Naive B cell (primary cell): ENCODE data around the gene MPG. TPM values are rescaled to one million over a fixed set of nuclear protein-coding genes. Genes with fewer than 3 reads are reported as not detected.

Experiments
- ATAC-seq, 2 donors: fragments of 150-1000 bp; cut with Tn5 transposase; 2 replicates each; pipeline ENCODE4 v1.10.0; 2021; ENCODE audit warnings: low read depth in 2 of 2, mild to moderate bottlenecking in 2 of 2, moderate library complexity in 2 of 2
- DNase-seq: peaks from one replicate; pipeline ENCODE4 v3.0.0; 2022
- H3K27ac Mint-ChIP-seq, 6 donors: one replicate each; pipeline ENCODE4 v1.8.0; 2020 to 2022; ENCODE audit warnings: mild to moderate bottlenecking in 6 of 6, mixed read lengths in 6 of 6, moderate library complexity in 5 of 6, inconsistent platforms in 2 of 6
- H3K27me3 Mint-ChIP-seq, 3 donors: one replicate each; pipeline ENCODE4 v1.8.0; 2021 to 2022; ENCODE audit warnings: mixed read lengths in 3 of 3, mild to moderate bottlenecking in 1 of 3
- H3K36me3 Mint-ChIP-seq, 2 donors: one replicate each; pipeline ENCODE4 v1.8.0; 2020 to 2022; ENCODE audit warnings: mixed read lengths in 2 of 2, inconsistent platforms in 1 of 2, mild to moderate bottlenecking in 1 of 2
- H3K4me1 Mint-ChIP-seq, 3 donors: one replicate each; pipeline ENCODE4 v1.8.0; 2020 to 2022; ENCODE audit warnings: mixed read lengths in 3 of 3, inconsistent platforms in 1 of 3, mild to moderate bottlenecking in 1 of 3, moderate library complexity in 1 of 3
- H3K4me3 Mint-ChIP-seq, 8 donors: one replicate each; pipeline ENCODE4 v1.8.0; 2020 to 2022; ENCODE audit warnings: mild to moderate bottlenecking in 8 of 8, mixed read lengths in 8 of 8, moderate library complexity in 8 of 8, inconsistent platforms in 2 of 8
- H3K9me3 Mint-ChIP-seq, 7 donors: one replicate each; pipeline ENCODE4 v1.8.0; 2020 to 2022; ENCODE audit warnings: mixed read lengths in 7 of 7, mild to moderate bottlenecking in 5 of 7, inconsistent platforms in 2 of 7, moderate library complexity in 1 of 7
- polyA plus RNA-seq, 6 donors: library from polyadenylated mRNA; unstranded; fragments of 300-500 nt; fragmentation: Illumina TruSeq; gene quantifications; one replicate each; pipeline ENCODE4 v1.2.3, GENCODE V29; 2021; ENCODE audit warnings: low read depth in 6 of 6

Gene MPG
- polyA plus RNA-seq, 6 donors from 2014 or later, result 81.3 to 119 (median 84.6) TPM

DNA sequence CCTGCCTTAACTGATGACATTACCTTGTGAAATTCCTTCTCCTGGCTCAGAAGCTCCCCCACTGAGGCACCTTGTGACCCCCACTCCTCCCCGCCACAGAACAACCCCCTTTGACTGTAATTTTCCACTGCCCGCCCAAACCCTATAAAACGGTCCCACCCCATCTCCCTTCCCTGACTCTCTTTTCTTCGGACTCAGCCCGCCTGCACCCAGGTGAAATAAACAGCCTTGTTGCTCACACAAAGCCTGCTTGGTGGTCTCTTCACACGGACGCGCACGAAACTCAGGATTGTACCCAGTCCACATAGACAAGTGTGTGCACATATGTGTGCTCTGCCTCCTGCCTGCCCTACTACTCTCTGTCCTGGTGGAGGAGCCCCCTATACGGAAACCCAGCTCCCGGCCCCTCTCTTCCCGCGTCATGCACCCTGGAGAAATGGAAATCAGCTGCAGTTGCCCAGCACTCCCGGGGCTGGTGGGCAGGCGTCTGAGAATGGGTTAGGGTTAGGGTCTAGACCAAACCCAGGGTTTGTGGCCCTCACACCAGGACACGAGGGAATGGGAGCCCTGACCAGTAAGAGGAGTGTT, 3.2 kb upstream of the MPG start:
- Mint-ChIP-seq H3K36me3 (no peaks in the 10 kb centered on the region), H3K27me3 (peaks cover 9 to 38% (median 33%) of the 10 kb centered on the region in 3 donors), H3K4me3 (peak overlapping the region in 4 of 8 donors; percentile 38 to 75 (median 68)), H3K4me1 (peaks cover 27 to 37% (median 34%) of the 10 kb centered on the region in 3 donors), H3K27ac (no peak overlapping the region), H3K9me3 (peaks cover 0 to 2% (median 0%) of the 10 kb centered on the region in 7 donors)
- DNase-seq, result no peak
- no peak for ATAC-seq

DNA sequence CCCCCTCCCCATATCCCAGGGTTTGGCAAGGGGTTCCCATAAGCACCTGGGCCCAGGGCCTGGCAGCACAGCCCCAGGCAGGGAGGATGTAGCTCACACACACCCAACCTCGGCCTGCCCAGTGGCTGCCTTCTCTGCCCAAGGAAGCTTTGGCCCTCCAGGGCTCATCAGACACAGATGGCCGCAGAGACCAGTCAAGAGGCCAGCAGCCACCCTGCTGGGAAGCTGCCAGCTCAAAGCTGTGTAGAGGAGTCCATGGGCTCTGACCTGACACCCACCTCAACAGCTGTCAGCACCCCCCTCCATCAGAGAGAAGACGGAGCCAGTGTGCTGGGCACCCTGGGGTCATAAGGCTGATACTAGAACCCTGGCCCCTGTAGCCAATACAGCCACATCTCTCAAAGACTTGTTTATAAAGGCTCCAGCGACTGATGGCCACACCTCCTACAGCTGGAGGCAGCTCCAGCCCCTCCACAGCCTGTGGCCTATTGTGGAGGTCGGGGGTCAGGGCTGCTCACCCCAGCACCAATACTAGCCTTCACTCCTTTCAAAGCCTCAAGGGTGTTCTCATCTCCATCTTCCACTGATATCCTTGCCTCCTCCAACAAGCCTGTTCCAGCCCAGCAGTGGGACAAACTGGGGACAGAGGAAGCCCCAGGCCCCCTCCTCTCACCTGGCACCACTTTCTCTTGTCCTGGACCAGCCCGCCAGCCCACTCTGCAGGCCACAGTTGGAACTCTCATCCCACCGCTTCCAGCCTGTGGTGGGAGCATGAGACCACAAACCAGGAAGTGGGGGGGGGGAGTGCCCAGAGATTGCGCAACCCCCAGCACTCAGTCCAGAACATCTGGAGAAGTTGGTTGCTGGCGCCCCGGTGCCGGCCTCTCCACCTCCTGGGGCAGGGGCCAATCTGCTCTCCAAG, 2.2 kb upstream of the MPG start:
- H3K9me3 Mint-ChIP-seq, result peaks cover 0 to 2% (median 0%) of the 10 kb centered on the region in 7 donors
- H3K4me3 Mint-ChIP-seq, result peak overlapping the region in 7 of 8 donors; percentile 78 to 92 (median 87)
- DNase-seq (no peak), ATAC-seq (no peak)
- peaks cover 9 to 33% (median 27%) of the 10 kb centered on the region in 3 donors for H3K27me3 Mint-ChIP-seq
- peaks cover 27 to 41% (median 38%) of the 10 kb centered on the region in 3 donors for H3K4me1 Mint-ChIP-seq
- H3K27ac Mint-ChIP-seq, result peak overlapping the region in 2 of 6 donors; percentile 51 to 61
- no peaks in the 10 kb centered on the region for H3K36me3 Mint-ChIP-seq

DNA sequence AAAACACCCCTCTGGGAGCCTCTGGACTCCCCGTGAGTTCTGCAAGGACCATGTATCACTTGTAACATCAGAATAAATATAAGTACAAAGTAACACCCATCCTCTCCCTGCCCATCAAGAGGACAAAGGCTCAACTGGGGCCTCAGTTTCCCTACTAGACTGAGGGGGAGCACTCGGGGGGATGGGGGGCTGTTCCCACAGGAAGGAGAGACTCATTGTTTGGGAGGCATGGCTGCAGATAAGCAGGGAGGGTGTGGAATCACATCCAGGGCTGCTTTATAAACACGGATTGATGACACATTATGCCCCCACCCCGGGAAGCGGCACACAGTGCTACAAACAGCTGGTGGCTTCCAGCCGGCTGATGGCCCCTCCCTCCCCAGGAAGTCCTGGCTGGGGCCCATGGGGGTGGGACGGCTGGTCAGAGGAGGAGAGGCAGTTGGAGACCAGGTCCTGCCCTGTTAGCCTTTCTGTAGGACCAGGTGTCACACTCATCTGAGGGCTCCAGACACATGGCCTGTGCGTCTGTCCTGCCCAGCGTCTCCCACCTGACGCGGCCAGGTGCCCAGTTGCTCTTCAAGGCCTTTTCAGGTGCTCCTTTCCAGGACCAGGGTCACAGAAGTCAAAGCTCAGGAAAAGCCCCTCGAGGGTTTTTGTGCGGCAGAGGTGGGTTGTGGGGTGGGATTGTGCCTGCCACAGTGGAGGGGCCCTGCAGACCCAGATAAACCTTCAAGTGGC, 1.3 kb upstream of the MPG start:
- peaks cover 9 to 26% (median 25%) of the 10 kb centered on the region in 3 donors for H3K27me3 Mint-ChIP-seq
- H3K4me3 Mint-ChIP-seq, result peak overlapping the region; percentile 78 to 92 (median 88)
- peaks cover 0 to 2% (median 0%) of the 10 kb centered on the region in 7 donors for H3K9me3 Mint-ChIP-seq
- DNase-seq (no peak), ATAC-seq (no peak)
- H3K36me3 Mint-ChIP-seq, result no peaks in the 10 kb centered on the region
- peaks cover 27 to 39% (median 38%) of the 10 kb centered on the region in 3 donors for H3K4me1 Mint-ChIP-seq
- H3K27ac Mint-ChIP-seq, result peak overlapping the region in 4 of 6 donors; percentile 51 to 87 (median 66)

DNA sequence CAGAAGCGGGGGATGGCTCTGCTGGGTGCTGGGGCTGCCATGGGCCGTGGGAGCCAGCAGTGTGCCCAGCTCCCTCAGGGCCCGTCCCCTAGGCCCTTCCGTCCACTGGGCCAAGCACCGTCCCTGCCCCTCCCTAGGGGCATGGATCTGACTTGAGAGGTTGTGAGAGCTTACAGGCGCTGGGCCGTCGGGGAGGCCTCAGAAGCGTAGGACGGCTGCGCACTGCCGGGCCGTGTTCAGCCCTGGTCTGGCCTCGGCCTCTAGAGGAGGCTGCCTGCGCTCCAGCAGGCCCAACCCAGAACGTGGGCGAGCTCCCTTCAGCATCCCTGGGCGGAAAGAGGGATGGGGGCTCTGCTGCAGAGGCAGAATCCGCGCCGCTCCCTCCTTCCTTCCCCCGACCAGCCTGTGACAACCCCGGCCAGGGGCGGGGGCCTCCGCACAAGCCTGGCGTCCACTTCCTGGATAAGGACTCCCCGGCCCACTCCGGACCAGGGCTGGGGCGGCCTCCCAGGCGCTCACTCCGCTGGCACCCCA, 685 bp upstream of the MPG start:
- H3K27ac Mint-ChIP-seq, result peak overlapping the region in 4 of 6 donors; percentile 62 to 91 (median 84)
- H3K4me3 Mint-ChIP-seq, result peak overlapping the region; percentile 78 to 92 (median 88)
- no peak for DNase-seq

DNA sequence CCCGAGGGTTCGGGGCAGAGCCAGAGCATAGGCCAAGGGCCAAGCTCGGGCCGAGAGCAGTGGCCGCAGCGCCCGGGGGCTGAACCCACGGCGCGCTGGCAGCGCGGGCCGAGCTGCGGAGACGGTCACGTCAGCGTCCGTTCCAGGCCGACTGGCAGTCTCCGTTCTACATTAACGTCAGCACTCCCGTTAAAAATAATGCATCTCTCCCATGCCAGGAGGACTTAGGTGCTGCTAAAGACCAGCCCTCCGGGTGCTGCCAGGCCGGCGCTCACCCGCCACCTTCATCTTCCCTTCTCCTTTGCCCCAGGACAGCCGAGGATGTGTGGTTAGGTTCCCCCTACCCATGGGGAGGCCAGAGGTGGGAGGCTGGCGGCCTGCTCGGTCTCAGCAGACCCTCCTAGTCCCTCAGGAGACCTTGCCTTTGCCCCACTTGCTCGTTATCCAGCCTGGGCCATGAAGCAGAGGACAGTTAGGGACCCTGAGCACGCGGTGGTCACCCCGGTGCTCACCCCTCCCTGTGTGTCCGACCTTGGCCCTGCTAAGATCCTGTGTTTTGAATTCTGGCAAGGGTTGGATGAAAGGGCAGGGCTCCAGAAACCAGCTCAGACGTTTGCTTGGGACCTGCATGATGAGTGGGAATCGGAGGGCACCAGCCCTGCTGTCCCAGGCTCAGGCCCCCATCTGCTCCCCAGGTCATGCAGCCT, 572 bp downstream of the MPG start:
- H3K27ac Mint-ChIP-seq, result peak overlapping the region in 5 of 6 donors; percentile 56 to 88 (median 83)
- H3K36me3 Mint-ChIP-seq, result no peaks in the 10 kb centered on the region
- peak; percentile 32 to 36 for ATAC-seq
- H3K9me3 Mint-ChIP-seq, result no peaks in the 10 kb centered on the region
- DNase-seq, result no peak
- H3K27me3 Mint-ChIP-seq, result peaks cover 4 to 15% (median 14%) of the 10 kb centered on the region in 3 donors
- H3K4me1 Mint-ChIP-seq, result peaks cover 30 to 49% (median 48%) of the 10 kb centered on the region in 3 donors
- peak overlapping the region; percentile 87 to 94 (median 91) for H3K4me3 Mint-ChIP-seq

More for the DNA sequence above, 685 bp upstream of the MPG start:
- H3K4me1 Mint-ChIP-seq, result peaks cover 27 to 42% (median 42%) of the 10 kb centered on the region in 3 donors
- ATAC-seq, result peak; percentile 31 to 36
- H3K27me3 Mint-ChIP-seq, result peaks cover 9 to 26% (median 24%) of the 10 kb centered on the region in 3 donors
- peaks cover 0 to 2% (median 0%) of the 10 kb centered on the region in 7 donors for H3K9me3 Mint-ChIP-seq
- H3K36me3 Mint-ChIP-seq, result no peaks in the 10 kb centered on the region

DNA sequence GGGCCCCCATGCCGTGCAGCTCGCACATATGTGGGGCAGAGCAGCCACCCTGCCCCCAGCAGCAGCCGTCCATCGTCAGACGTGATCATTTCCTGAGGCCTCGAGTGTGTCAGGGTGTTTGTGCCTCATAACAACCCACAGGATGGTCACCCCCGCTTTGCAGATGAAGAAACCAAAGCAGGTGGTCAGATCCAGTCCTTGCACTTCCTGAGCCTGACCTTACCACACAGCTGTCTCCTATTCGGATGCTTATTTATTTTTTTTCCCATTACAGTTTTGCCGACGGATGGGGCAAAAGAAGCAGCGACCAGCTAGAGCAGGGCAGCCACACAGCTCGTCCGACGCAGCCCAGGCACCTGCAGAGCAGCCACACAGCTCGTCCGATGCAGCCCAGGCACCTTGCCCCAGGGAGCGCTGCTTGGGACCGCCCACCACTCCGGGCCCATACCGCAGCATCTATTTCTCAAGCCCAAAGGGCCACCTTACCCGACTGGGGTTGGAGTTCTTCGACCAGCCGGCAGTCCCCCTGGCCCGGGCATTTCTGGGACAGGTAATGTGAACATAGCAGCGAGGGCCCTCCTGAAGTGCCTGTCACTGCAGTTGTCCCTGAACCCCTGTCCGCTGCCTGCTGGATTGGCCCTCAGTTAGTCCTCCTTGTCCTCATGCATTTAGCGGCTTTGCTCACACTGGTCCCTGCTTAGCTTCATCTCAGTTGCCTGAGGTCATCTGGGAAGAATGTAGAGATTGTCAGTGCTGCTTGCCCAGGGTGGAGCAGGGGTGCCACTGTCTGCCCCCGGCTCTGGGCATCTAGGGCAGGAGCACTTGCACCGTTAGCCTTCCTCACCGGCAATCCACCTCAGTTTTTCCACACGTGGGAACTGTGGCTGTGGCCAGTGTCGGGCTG, 1.4 kb downstream of the MPG start:
- no peak for ATAC-seq
- peak overlapping the region in 4 of 6 donors; percentile 19 to 85 (median 78) for H3K27ac Mint-ChIP-seq
- no peak for DNase-seq
- H3K4me1 Mint-ChIP-seq, result peaks cover 36 to 57% (median 56%) of the 10 kb centered on the region in 3 donors
- no peaks in the 10 kb centered on the region for H3K9me3 Mint-ChIP-seq
- H3K27me3 Mint-ChIP-seq, result peaks cover 4 to 8% (median 7%) of the 10 kb centered on the region in 3 donors
- no peaks in the 10 kb centered on the region for H3K36me3 Mint-ChIP-seq
- H3K4me3 Mint-ChIP-seq, result peak overlapping the region; percentile 87 to 94 (median 91)

DNA sequence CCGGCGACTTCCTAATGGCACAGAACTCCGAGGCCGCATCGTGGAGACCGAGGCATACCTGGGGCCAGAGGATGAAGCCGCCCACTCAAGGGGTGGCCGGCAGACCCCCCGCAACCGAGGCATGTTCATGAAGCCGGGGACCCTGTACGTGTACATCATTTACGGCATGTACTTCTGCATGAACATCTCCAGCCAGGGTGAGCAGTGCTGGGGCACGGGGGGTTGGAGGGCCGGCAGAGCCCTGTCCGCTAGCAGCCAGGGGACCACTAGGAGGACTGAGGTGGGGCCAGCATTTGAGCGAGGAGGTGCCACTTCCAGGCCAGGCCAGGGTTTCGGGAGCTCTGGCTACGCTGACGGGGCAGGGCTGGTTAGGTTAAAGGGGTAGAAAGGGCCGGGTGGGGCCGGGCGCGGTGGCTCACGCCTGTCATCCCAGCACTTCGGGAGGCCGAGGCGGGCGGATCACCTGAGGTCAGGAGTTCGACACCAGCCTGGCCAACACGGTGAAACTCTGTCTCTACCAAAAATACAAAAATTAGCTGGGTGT, 5.1 kb downstream of the MPG start:
- H3K27me3 Mint-ChIP-seq, result no peaks in the 10 kb centered on the region
- peaks cover 35 to 59% (median 54%) of the 10 kb centered on the region in 3 donors for H3K4me1 Mint-ChIP-seq
- peak overlapping the region in 2 of 8 donors; percentile 5 to 66 for H3K4me3 Mint-ChIP-seq
- H3K27ac Mint-ChIP-seq, result peak overlapping the region in 5 of 6 donors; percentile 50 to 99 (median 64)
- H3K36me3 Mint-ChIP-seq, result no peaks in the 10 kb centered on the region
- DNase-seq (no peak), ATAC-seq (no peak)
- H3K9me3 Mint-ChIP-seq, result no peaks in the 10 kb centered on the region

DNA sequence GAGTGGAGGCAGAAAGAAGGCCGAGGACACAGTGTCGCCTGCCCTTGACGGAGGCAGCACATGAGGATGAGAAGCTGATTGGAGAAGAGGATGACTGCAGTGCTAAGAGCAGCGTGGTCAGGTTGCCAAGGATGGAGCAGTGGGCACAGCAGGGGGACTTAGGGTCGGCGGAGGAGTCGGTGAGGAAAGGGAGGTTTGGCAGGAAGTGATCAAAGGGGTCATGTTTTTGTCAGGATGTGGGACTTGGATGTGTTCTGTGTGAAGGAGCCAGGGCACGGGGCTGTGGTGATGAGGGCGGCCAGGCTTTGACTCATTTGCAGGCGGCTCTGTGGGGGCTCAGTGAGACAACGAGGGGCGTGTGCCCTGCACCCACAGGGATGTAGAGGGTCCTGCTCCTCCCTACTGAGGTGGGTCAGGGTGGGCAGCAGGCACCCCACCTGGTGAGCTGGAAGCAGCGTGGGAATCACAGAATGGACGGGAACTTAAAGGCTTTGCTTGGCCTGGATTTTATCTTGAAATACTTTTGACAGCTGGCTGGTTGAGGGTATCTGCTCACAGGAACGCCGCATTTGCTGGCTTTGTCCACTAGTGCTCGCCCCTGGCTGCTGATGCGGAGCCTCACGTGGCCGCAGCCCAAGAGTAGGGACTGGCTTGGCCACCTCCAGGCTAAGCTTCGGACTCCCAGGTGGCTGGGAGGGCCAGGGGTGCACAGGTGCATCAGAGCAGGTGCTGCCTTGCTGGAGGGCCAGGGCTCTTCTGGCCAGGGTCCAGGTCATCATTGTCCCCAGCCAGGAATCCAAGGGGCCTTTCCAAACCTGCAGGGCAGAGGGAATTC, 6.0 kb downstream of the MPG start:
- DNase-seq (no peak), ATAC-seq (no peak)
- peaks cover 32 to 53% (median 49%) of the 10 kb centered on the region in 3 donors for H3K4me1 Mint-ChIP-seq
- H3K4me3 Mint-ChIP-seq, result peak overlapping the region; percentile 45 to 89 (median 68)
- no peaks in the 10 kb centered on the region for H3K36me3 Mint-ChIP-seq
- H3K27ac Mint-ChIP-seq, result peak overlapping the region; percentile 90 to 99 (median 96)
- no peaks in the 10 kb centered on the region for H3K9me3 Mint-ChIP-seq
- H3K27me3 Mint-ChIP-seq, result no peaks in the 10 kb centered on the region

DNA sequence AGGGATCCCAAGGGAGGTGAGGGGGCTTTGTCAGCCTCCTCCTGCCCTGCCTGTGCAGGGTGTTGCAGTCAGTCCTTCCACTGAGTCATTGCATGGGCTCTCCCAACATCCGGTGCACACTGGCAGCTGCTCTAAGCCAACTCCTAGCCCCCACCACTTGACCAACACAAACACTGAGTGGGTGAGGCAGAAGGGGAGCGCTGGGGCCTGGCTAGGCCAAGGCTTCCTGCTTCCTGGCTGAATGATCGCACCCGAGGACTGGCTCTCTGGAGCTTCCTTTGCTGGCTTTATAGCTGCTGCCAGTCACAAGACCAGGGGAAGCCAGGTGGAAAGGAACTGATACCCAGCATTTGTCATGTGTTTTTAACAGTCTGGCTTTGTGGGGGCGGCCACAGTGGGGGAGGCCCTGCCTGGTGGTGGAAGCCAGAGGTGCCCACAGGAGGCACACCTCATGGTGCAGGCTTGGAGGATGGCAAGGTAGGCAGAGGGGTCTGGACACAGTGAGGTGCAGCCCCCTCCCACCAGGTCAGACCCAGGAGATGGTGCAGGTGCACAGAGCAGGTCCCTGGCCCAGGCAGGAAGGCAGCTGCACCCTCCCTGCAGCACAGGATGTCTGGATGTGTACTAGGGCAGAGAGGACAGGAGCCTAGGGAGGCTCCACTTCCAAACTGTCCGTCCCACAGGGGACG, 6.8 kb downstream of the MPG start:
- Mint-ChIP-seq H3K9me3 (no peaks in the 10 kb centered on the region), H3K36me3 (no peaks in the 10 kb centered on the region), H3K4me3 (peak overlapping the region in 7 of 8 donors; percentile 4 to 77 (median 63)), H3K4me1 (peaks cover 27 to 45% (median 40%) of the 10 kb centered on the region in 3 donors), H3K27me3 (no peaks in the 10 kb centered on the region), H3K27ac (peak overlapping the region; percentile 90 to 99 (median 96))
- ATAC-seq (peak; percentile 94), DNase-seq (peak; percentile 82)

DNA sequence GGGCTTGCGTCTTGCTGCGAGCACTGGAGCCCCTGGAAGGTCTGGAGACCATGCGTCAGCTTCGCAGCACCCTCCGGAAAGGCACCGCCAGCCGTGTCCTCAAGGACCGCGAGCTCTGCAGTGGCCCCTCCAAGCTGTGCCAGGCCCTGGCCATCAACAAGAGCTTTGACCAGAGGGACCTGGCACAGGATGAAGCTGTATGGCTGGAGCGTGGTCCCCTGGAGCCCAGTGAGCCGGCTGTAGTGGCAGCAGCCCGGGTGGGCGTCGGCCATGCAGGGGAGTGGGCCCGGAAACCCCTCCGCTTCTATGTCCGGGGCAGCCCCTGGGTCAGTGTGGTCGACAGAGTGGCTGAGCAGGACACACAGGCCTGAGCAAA, 7.4 kb downstream of the MPG start:
- Mint-ChIP-seq H3K27ac (peak overlapping the region in 5 of 6 donors; percentile 85 to 99 (median 96)), H3K9me3 (no peaks in the 10 kb centered on the region), H3K4me3 (peak overlapping the region in 1 of 8 donors; percentile 62), H3K4me1 (peaks cover 27 to 40% (median 39%) of the 10 kb centered on the region in 3 donors), H3K27me3 (no peaks in the 10 kb centered on the region), H3K36me3 (no peaks in the 10 kb centered on the region)
- DNase-seq, result no peak
- ATAC-seq, result no peak
